LNCaP clone FGC (cell line): ENCODE data around the gene ZBTB40.

Experiments
- DNase-seq: peaks from one replicate; pipeline ENCODE4 v3.0.0-alpha.2; 2011; ENCODE audit warnings: low read depth
- H3K4me3 ChIP-seq: 2 replicates; pipeline ENCODE4 v1.5.1; 2011; ENCODE audit warnings: mild to moderate bottlenecking, low read depth, low read length, control low read depth
- TF ChIP-seq, protein P1 (sequence below): IDR thresholded peaks from 2 replicates; pipeline ENCODE4 v1.5.1; 2012; ENCODE audit warnings: mild to moderate bottlenecking; ENCODE audit not compliant: control insufficient read depth, insufficient read depth; ENCODE audit errors: extremely low read depth

The ZBTB40 gene

DNA sequence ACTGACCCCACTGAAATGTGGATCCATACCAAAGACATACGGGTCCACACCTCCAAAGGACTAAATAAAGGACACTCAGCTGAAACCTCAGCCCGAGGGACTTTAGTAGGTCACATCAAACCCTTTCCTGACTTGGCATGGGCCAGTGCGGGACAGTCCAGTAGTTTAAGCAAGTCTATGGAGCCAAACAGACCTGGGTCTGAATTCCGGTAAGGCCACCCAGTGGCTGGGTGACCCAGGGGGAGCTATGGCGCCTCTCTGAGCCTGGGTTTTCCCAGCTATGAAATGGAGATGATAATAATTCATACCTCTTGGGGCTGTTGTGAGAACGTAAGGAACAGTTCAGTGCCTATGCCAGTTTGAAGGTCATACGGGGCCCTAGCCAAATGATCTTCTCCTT lies 36.2 kb upstream of the ZBTB40 start:
- TF ChIP-seq, protein P1, sequence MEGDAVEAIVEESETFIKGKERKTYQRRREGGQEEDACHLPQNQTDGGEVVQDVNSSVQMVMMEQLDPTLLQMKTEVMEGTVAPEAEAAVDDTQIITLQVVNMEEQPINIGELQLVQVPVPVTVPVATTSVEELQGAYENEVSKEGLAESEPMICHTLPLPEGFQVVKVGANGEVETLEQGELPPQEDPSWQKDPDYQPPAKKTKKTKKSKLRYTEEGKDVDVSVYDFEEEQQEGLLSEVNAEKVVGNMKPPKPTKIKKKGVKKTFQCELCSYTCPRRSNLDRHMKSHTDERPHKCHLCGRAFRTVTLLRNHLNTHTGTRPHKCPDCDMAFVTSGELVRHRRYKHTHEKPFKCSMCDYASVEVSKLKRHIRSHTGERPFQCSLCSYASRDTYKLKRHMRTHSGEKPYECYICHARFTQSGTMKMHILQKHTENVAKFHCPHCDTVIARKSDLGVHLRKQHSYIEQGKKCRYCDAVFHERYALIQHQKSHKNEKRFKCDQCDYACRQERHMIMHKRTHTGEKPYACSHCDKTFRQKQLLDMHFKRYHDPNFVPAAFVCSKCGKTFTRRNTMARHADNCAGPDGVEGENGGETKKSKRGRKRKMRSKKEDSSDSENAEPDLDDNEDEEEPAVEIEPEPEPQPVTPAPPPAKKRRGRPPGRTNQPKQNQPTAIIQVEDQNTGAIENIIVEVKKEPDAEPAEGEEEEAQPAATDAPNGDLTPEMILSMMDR: no peak
- DNase-seq: no peak
- H3K4me3 ChIP-seq: no peak overlapping the region

DNA sequence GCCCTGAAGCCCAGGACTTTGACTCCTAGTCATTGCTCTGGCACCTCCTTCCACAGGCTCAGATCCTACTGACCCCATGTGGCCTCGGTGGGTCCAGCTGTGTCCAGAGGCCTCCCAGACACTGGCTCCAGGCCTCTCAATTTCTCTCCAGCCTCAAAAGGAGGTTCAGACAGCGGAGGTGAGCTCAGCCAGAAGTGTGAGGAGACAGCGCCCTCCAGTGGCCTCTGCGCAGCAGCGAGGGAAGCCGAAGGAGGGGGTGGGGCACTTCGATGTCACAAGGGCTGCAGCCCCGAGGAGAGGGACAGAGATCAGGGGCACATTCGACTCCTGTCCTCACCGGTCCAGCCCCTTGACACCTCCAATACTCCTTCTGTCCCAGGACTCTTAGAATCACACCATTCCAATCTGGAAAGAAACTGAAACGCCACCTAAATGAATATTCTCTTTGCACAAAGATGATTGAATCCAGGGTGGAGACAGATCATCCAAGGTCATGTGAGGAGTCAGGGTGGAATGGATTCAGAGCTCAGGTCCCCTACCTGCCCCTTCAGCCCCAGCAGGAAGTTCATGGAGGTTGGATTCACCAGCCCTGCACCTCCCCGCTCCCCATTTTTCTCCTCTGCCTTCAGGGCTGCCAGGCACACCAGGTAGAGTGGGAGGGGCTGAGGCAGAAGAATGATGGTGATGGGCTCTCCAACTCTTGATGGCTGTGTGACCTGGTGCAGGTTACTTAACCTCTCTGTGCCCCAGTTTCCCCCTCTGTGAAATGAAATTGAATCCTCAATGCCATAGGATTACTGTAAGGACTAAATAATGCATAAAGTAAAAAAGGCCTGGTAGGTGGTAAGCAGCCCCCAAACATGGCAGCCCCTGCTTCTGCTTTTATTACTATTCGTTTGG lies 34.8 kb upstream of the ZBTB40 start:
- DNase-seq: no peak

DNA sequence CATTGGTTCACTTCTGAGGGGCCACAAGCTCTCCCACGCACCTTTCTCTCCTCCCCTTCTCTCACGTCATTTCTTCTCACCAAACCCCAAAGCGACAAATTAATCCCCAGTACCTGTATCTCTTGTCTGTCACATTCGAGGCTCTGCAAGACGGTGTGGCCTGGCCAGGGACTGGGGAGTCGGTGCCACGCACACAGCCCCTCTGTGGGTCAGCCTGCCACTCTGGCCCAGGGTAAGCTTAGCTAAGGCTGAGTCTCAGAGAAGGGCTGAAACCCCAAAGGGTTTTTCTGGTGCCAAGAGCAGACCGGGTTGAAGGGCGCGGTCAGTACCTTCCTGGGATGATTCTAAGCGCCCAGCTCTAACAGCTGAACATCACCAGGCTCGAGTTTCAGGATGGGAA lies 34.2 kb upstream of the ZBTB40 start:
- TF ChIP-seq, protein P1: no peak
- no peak for DNase-seq
- no peak overlapping the region for H3K4me3 ChIP-seq

More for the DNA sequence above, 34.8 kb upstream of the ZBTB40 start:
- no peak overlapping the region for H3K4me3 ChIP-seq
- TF ChIP-seq, protein P1: peak; percentile 81

DNA sequence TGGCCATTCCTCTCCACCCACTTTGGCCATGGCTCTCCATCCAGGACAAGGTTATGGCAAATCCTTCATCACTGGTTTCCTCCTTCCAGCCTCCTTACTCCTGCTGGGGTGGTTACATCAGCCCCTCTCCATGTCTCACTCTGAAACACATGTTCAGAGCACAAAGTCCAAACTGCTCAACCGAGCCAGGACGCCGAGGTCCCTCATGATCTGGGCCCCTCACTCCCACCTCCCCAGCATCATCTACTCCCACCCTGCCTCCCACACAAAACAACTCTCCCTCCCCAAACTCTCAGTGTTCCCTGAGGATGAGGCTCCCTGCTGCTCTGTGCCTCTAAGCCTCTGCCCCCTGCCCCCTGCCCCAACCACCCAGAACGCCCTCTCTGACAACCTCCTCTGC lies 33.3 kb upstream of the ZBTB40 start:
- TF ChIP-seq, protein P1: no peak
- DNase-seq: no peak

DNA sequence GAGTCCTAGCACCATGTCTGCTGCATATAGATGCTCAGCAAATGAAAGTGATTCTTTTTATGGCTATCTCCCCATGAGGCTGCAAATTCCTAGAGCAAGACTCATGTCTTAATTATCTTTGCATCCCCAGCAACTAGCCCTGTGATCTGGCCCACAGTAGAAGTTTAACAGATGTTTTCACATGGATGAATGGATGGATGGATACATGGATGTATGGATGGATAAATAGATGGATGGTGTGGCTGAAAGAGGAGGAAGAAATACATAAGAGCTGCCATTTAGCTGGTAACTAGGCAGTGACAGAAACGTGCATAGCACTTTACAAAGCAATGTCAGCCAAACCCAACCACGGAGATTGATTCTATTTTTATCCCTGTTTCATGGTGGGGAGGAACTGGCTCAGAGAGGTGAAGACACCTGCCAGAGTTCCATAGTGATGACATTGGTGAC lies 32.7 kb upstream of the ZBTB40 start:
- no peak overlapping the region for H3K4me3 ChIP-seq
- DNase-seq: no peak
- TF ChIP-seq, protein P1: no peak

More for the DNA sequence above, 33.3 kb upstream of the ZBTB40 start:
- H3K4me3 ChIP-seq: no peak overlapping the region

DNA sequence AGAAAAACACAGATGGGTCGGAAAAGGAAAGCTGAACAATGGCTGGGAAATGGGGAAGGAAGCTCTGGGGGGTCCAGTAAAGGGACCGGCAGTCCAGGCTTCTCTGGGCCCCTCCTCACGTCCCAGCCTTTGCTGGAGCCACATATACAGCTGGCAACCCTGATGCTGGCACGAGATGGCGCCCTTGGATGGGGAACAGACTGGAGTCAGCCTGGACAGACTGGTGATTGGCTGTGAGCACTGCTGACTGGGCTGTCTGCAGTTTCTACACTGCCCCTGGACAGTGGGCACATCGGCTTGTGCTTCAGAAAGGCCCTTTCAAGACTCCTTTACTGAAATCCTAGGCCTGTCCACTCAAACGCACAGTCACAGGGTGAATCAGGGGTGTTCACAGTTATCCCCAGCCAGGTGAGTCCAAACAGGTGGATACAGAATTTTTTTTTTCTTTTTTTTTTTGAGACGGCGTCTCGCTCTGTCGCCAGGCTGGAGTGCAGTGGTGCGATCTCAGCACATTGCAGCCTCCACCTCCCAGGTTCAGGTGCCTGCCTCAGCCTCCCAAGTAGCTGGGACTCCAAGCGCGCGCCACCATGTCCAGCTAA lies 31.1 kb upstream of the ZBTB40 start:
- H3K4me3 ChIP-seq: no peak overlapping the region
- DNase-seq: peak; percentile 30
- TF ChIP-seq, protein P1: peak; percentile 79

DNA sequence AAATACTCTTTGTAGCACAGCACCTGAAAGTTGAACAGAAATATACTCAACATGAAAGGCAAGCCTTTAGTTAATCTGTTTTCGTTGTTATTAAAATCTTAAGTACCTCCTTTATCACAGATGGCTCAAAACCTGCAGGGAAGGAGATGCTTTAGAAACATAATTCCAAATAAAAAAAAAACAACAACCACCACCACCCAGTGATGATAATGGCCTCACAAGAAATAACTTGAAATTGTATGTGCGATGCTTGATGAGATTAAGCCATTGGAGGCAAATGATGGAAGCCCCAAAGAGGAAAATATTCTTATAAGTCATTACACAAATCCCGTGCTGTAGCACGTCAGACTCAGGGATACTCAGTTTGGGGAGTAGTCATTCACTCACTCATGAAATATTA lies 24.9 kb upstream of the ZBTB40 start:
- TF ChIP-seq, protein P1: no peak
- no peak overlapping the region for H3K4me3 ChIP-seq
- no peak for DNase-seq
